H1 (cell line): ENCODE results near the gene KLF13. TPM values are rescaled to one million over a fixed set of nuclear protein-coding genes. Genes with fewer than 3 reads are reported as not detected.

Experiments
- CTCF ChIA-PET: fragments of 300-600 bp; sonication (Branson Sonifier 250); formaldehyde crosslinking; loops from one replicate; lab custom pipeline; 2021; ENCODE audit not compliant: partially characterized antibody; lab: Charles Lee
- POLR2A ChIA-PET: fragments of 300-600 bp; sonication (Branson Sonifier 250); formaldehyde crosslinking; loops from one replicate; lab custom pipeline; 2021; ENCODE audit warnings: inconsistent platforms; ENCODE audit not compliant: partially characterized antibody; lab: Charles Lee
- DNase-seq, 2 experiments: peaks; one replicate each; pipeline versions ENCODE4 v3.0.0 to v3.0.0-alpha.2; 2010 to 2022; ENCODE audit warnings: low spot score in 2 of 2, low read depth in 1 of 2, mixed read lengths in 1 of 2
- FAIRE-seq: peaks from 2 replicates; lab custom pipeline; 2011; peaks lifted over from hg19 to GRCh38; lab: Jason Lieb, UNC
- H2AFZ ChIP-seq: 2 replicates; pipeline ENCODE4 v1.8.1; 2012; ENCODE audit warnings: low read length, inconsistent platforms
- H2AK5ac ChIP-seq: 2 replicates; pipeline ENCODE4 v1.6.1; 2013; ENCODE audit warnings: low read depth, low read length
- H2BK120ac ChIP-seq: replicated peaks from 2 replicates; pipeline ENCODE3; 2013; ENCODE audit warnings: low read depth, low read length, inconsistent platforms
- H2BK12ac ChIP-seq: 2 replicates; pipeline ENCODE4 v1.6.1; 2013; ENCODE audit warnings: low read depth, low read length
- H2BK15ac ChIP-seq: 2 replicates; pipeline ENCODE4 v1.6.1; 2013; ENCODE audit warnings: low read length
- H2BK20ac ChIP-seq: 2 replicates; pipeline ENCODE4 v1.6.1; 2013; ENCODE audit warnings: low read length
- H2BK5ac ChIP-seq: 2 replicates; pipeline ENCODE4 v1.6.1; 2013; ENCODE audit warnings: low read depth, low read length
- H3K14ac ChIP-seq: 2 replicates; pipeline ENCODE4 v1.6.1; 2013; ENCODE audit warnings: inconsistent platforms; ENCODE audit not compliant: insufficient read length
- H3K18ac ChIP-seq: 2 replicates; pipeline ENCODE4 v1.6.1; 2013; ENCODE audit warnings: low read length; ENCODE audit errors: extremely low read depth
- H3K23ac ChIP-seq: 2 replicates; pipeline ENCODE4 v1.6.1; 2013; ENCODE audit warnings: inconsistent platforms; ENCODE audit not compliant: insufficient read length
- H3K23me2 ChIP-seq: 2 replicates; pipeline ENCODE4 v1.6.1; 2013; ENCODE audit warnings: low read depth, low read length
- H3K27ac ChIP-seq: 2 replicates; pipeline ENCODE4 v1.6.1; 2011; ENCODE audit warnings: low read depth, low read length, inconsistent platforms
- H3K27me3 ChIP-seq, 4 experiments: replicated peaks in 1 of 4; 1 replicate in 1 of 4; 2 replicates in 3 of 4; pipeline versions ENCODE4 v1.6.1 to v1.8.1; 2011 to 2013; ENCODE audit warnings: low read length in 3 of 4, mild to moderate bottlenecking in 3 of 4, inconsistent platforms in 2 of 4, mixed read lengths in 2 of 4, moderate library complexity in 1 of 4; ENCODE audit not compliant: control insufficient read depth in 3 of 4, insufficient read depth in 3 of 4; ENCODE audit errors: extremely low read depth in 1 of 4
- H3K36me3 ChIP-seq, 4 experiments: 2 replicates each; pipeline versions ENCODE4 v1.6.1 to v1.8.1; 2011 to 2013; ENCODE audit warnings: mild to moderate bottlenecking in 4 of 4, low read length in 3 of 4, moderate library complexity in 2 of 4, control low read depth in 1 of 4, inconsistent platforms in 1 of 4; ENCODE audit not compliant: insufficient read depth in 4 of 4, control insufficient read depth in 2 of 4
- H3K4ac ChIP-seq: replicated peaks from 2 replicates; pipeline ENCODE3; 2013; ENCODE audit warnings: low read length, low read depth, mixed read lengths, inconsistent platforms; ENCODE audit not compliant: insufficient read length
- H3K4me1 ChIP-seq, 4 experiments: replicated peaks in 1 of 4; 1 replicate in 1 of 4; 2 replicates in 3 of 4; pipeline versions ENCODE4 v1.6.1 to v1.8.1; 2011 to 2013; ENCODE audit warnings: low read length in 3 of 4, inconsistent platforms in 2 of 4, mixed read lengths in 1 of 4; ENCODE audit not compliant: insufficient read depth in 4 of 4, control insufficient read depth in 3 of 4
- H3K4me2 ChIP-seq, 2 experiments: 2 replicates each; pipeline versions ENCODE4 v1.6.1 to v1.8.1; 2011 to 2013; ENCODE audit warnings: low read depth in 2 of 2, low read length in 2 of 2, control low read depth in 1 of 2, inconsistent platforms in 1 of 2, mild to moderate bottlenecking in 1 of 2; ENCODE audit not compliant: insufficient read depth in 1 of 2
- H3K4me3 ChIP-seq, 4 experiments: fragments of 200-600, 300-600 bp in 1 of 4; sonication (generic), shearing (Covaris generic), sonication (Bioruptor Twin) in 1 of 4; 2 replicates each; pipeline versions ENCODE4 v1.5.1 to v1.8.1; 2011 to 2016; ENCODE audit warnings: low read length in 4 of 4, low read depth in 3 of 4, control low read depth in 2 of 4, inconsistent platforms in 2 of 4, mild to moderate bottlenecking in 2 of 4, mixed read lengths in 1 of 4, moderate library complexity in 1 of 4; ENCODE audit not compliant: insufficient read depth in 2 of 4; ENCODE audit errors: extremely low read depth in 1 of 4
- H3K56ac ChIP-seq: replicated peaks from 2 replicates; pipeline ENCODE3; 2013; ENCODE audit warnings: low read depth, mild to moderate bottlenecking, mixed read lengths, low read length, inconsistent platforms; ENCODE audit not compliant: insufficient read length
- H3K79me1 ChIP-seq: 2 replicates; pipeline ENCODE4 v1.6.1; 2013; ENCODE audit warnings: low read depth, low read length, control low read depth
- H3K79me2 ChIP-seq, 2 experiments: 2 replicates each; pipeline versions ENCODE4 v1.6.1 to v1.8.1; 2012 to 2013; ENCODE audit warnings: low read length in 2 of 2, mild to moderate bottlenecking in 2 of 2, inconsistent platforms in 1 of 2; ENCODE audit not compliant: insufficient read depth in 2 of 2, control insufficient read depth in 1 of 2
- H3K9ac ChIP-seq, 4 experiments: replicated peaks in 1 of 4; 1 replicate in 1 of 4; 2 replicates in 3 of 4; pipeline versions ENCODE4 v1.6.1 to v1.8.1; 2011 to 2013; ENCODE audit warnings: low read depth in 3 of 4, low read length in 3 of 4, control low read depth in 2 of 4, mild to moderate bottlenecking in 2 of 4, moderate library complexity in 2 of 4, inconsistent platforms in 1 of 4; ENCODE audit errors: extremely low read depth in 1 of 4
- H3K9me3 ChIP-seq, 2 experiments: 2 replicates each; pipeline versions ENCODE4 v1.6.1 to v1.8.1; 2012 to 2013; ENCODE audit warnings: mild to moderate bottlenecking in 2 of 2, moderate library complexity in 2 of 2, control low read depth in 1 of 2, inconsistent platforms in 1 of 2, low read depth in 1 of 2, low read length in 1 of 2, mixed read lengths in 1 of 2; ENCODE audit not compliant: insufficient read depth in 2 of 2
- H4K20me1 ChIP-seq, 2 experiments: replicated peaks in 1 of 2; 2 replicates each; pipeline versions ENCODE3 to v1.8.1; 2011 to 2013; ENCODE audit warnings: inconsistent platforms in 2 of 2, low read length in 2 of 2, mild to moderate bottlenecking in 1 of 2; ENCODE audit not compliant: insufficient read depth in 2 of 2, control insufficient read depth in 1 of 2
- H4K5ac ChIP-seq: 2 replicates; pipeline ENCODE4 v1.6.1; 2013; ENCODE audit warnings: low read length, low read depth, mixed read lengths, inconsistent platforms; ENCODE audit not compliant: insufficient read length
- H4K8ac ChIP-seq: 2 replicates; pipeline ENCODE4 v1.8.0; 2013; ENCODE audit warnings: mild to moderate bottlenecking, moderate library complexity, low read length, inconsistent platforms; ENCODE audit not compliant: insufficient read depth; ENCODE audit errors: extremely low read depth
- H4K91ac ChIP-seq: replicated peaks from 2 replicates; pipeline ENCODE3; 2013; ENCODE audit warnings: low read length, mixed read lengths, inconsistent platforms; ENCODE audit not compliant: insufficient read length
- ASH2L ChIP-seq: fragments of 200-600, 300-600 bp; sonication (generic); IDR thresholded peaks from one replicate; pipeline ENCODE4 v1.7.1; 2017; ENCODE audit warnings: low read length
- ATF2 ChIP-seq: IDR thresholded peaks from 2 replicates; pipeline ENCODE4 v1.6.1; 2012; ENCODE audit warnings: low read length, inconsistent platforms
- EP300 ChIP-seq, 2 experiments: IDR thresholded peaks; 1 replicate in 1 of 2; 2 replicates in 1 of 2; pipeline ENCODE4 v1.6.1; 2011 to 2012; ENCODE audit warnings: low read depth in 2 of 2, low read length in 2 of 2, mild to moderate bottlenecking in 2 of 2, borderline replicate concordance in 1 of 2, inconsistent platforms in 1 of 2, moderate library complexity in 1 of 2
- EZH2 ChIP-seq: fragments of 200-600 bp; sonication (generic); IDR thresholded peaks from 2 replicates; pipeline ENCODE4 v1.7.1; 2012; ENCODE audit warnings: low read depth, mild to moderate bottlenecking, moderate library complexity, low read length, inconsistent platforms; ENCODE audit not compliant: severe bottlenecking
- GABPA ChIP-seq: IDR thresholded peaks from 2 replicates; pipeline ENCODE4 v1.6.1; 2011; ENCODE audit warnings: mild to moderate bottlenecking, low read length, moderate library complexity, borderline replicate concordance; ENCODE audit not compliant: insufficient read depth
- RFX5 ChIP-seq: IDR thresholded peaks from 2 replicates; pipeline ENCODE4 v1.6.1; 2011; ENCODE audit warnings: low read depth, low read length, improper control_type of control experiment, borderline replicate concordance
- RNF2 ChIP-seq: fragments of 200-900, 300-1000 bp; sonication (generic); IDR thresholded peaks from 2 replicates; pipeline ENCODE4 v1.7.1; 2016; ENCODE audit warnings: borderline replicate concordance, low read depth, mild to moderate bottlenecking, antibody characterized with exemption, low read length; ENCODE audit not compliant: poor library complexity, severe bottlenecking; ENCODE audit errors: missing control alignments
- SP4 ChIP-seq: IDR thresholded peaks from 2 replicates; pipeline ENCODE4 v1.6.1; 2012; ENCODE audit warnings: low read length, inconsistent platforms
- TAF1 ChIP-seq: IDR thresholded peaks from 2 replicates; pipeline ENCODE4 v1.6.1; 2011; ENCODE audit warnings: mild to moderate bottlenecking, low read depth, low read length
- WGBS, 2 experiments: shearing (Covaris generic) in 1 of 2; methylation state at CpG; one replicate each; pipeline versions ENCODE4 v1.1.6 to v1.1.7; 2013 to 2015; ENCODE audit warnings: low lambda C conversion rate in 2 of 2, mixed read lengths in 2 of 2, inconsistent platforms in 1 of 2, low coverage in 1 of 2, missing lambda C conversion rate in 1 of 2; ENCODE audit not compliant: insufficient replicate concordance in 2 of 2, insufficient coverage in 1 of 2, insufficient read length in 1 of 2; ENCODE audit errors: extremely low coverage in 1 of 2, missing lambda C conversion rate in 1 of 2; 5-methylcytosine and 5-hydroxymethylcytosine counted together
- polyA plus RNA-seq, 7 experiments: library from polyadenylated mRNA; depleted of rRNA in 3 of 7; stranded (reverse) in 5 of 7; unstranded in 2 of 7; fragments of >200 nt in 5 of 7; fragments of 200-250 nt in 2 of 7; gene quantifications; 1 replicate in 5 of 7; 2 replicates in 1 of 7; 4 replicates in 1 of 7; pipeline versions ENCODE4 v1.2.1 to v1.2.3, GENCODE V29; 2011 to 2013; ENCODE audit warnings: missing spikeins in 2 of 7, mixed read lengths in 2 of 7
- total RNA-seq: library from RNA; stranded (reverse); fragmentation: NEBNext Ultra II Directional; extraction: Animal tissue kit (Norgen Biotek cat#: 25700); gene quantifications from 2 replicates; pipeline ENCODE4 v1.2.1, GENCODE V29; 2021

Gene KLF13
- total and polyA plus RNA-seq, 2 of the 8 experiments (the other 6 are each of a cell fraction or from before 2014, with no cell fraction given): 18.3 to 33.4 TPM

- H3K23me2 ChIP-seq: no peaks in the 10 kb centered on the region
- no peaks in the 10 kb centered on the region for H3K9me3 ChIP-seq
- H3K79me1 ChIP-seq: peaks cover 16% of the 10 kb centered on the region
- H2BK120ac ChIP-seq: no peak overlapping the region
- WGBS, 2 experiments: 78% methylated on average over 10 of the region's 10 CpGs; no CpG with 5 or more reads in 1 of the 2 experiments
- no peak overlapping the region for H3K56ac ChIP-seq
- H3K23ac ChIP-seq: no peak overlapping the region
- H3K14ac ChIP-seq: no peak overlapping the region
- H4K8ac ChIP-seq: no peak overlapping the region
- FAIRE-seq (no peak), DNase-seq (no peak)
- H2AFZ ChIP-seq: no peak overlapping the region
- no peak overlapping the region for H3K27ac ChIP-seq
- no peak overlapping the region for H3K4ac ChIP-seq
- peak overlapping the region; percentile 5; the same call in 1 of the 2 replicates for H2BK20ac ChIP-seq
- peaks cover 11 to 61% (median 51%) of the 10 kb centered on the region in 4 experiments for H3K4me1 ChIP-seq
- peak overlapping the region; percentile 25 for H4K91ac ChIP-seq
- peak overlapping the region; percentile 33 to 37; a peak in 3 of 4 replicates for H3K4me2 ChIP-seq
- H3K79me2 ChIP-seq: peaks cover 0 to 50% of the 10 kb centered on the region in 2 experiments; a peak in 2 of 4 replicates
- H3K18ac ChIP-seq: peak overlapping the region; percentile 0
- no peaks in the 10 kb centered on the region for H3K36me3 ChIP-seq
- ChIA-PET POLR2A (interaction anchor here (1.0 to 1.9 kb wide), 3 partner anchors 9 to 38 kb away, joined by 3 to 6 read pairs (median 4); partner anchors contain the start of gene KLF13), CTCF (interaction anchor here (0.9 to 3.6 kb wide), 8 partner anchors 11 to 236 kb away, joined by 3 to 31 read pairs (median 4); no protein-coding TSS in a partner anchor)
- peaks cover 8 to 18% of the 10 kb centered on the region in 2 experiments for H4K20me1 ChIP-seq
- H2BK12ac ChIP-seq: no peak overlapping the region; the same call in 1 of the 2 replicates
- H4K5ac ChIP-seq: no peak overlapping the region
- peak overlapping the region; percentile 65; the same call in 1 of the 2 replicates for H2BK15ac ChIP-seq
- H3K9ac ChIP-seq: no peak overlapping the region
- no peaks in the 10 kb centered on the region for H3K27me3 ChIP-seq
- peak overlapping the region; percentile 38; the same call in 1 of the 2 replicates for H2BK5ac ChIP-seq
- no peak overlapping the region for H3K4me3 ChIP-seq
- 0 out of 2 replicates have a peak overlapping the region, but pooled peaks have one; percentile 26 for H2AK5ac ChIP-seq
- no peak for TF ChIP-seq ATF2
- TF ChIP-seq GABPA: no peak
- no peak for TF ChIP-seq ASH2L
- no peak for TF ChIP-seq EZH2
- no peak for TF ChIP-seq RNF2
- no peak for TF ChIP-seq TAF1
- no peak for TF ChIP-seq EP300 (IDR thresholded peaks at IDR 0.05; ENCODE audit: borderline replicate concordance in 1 of 2, low read depth in 2 of 2, low read length in 2 of 2)
- no peak for TF ChIP-seq SP4
- TF ChIP-seq RFX5: no peak
These were observed 37.8 kb downstream of the KLF13 start for GRCh38 chr15:31364301-31365031.
